ENCODE measurements around the gene MTA3. TPM values are rescaled to one million over a fixed set of nuclear protein-coding genes. Genes with fewer than 3 reads are reported as not detected.
A peak's percentile ranks its signal among the peaks of the same experiment; 100 is the strongest.

MTA3 gene
- total and polyA plus RNA-seq, 9 of the 15 experiments (the other 6 are each of a cell fraction or from before 2014, with no cell fraction given) = 12.4 to 39.6 (median 23.5) TPM

DNA sequence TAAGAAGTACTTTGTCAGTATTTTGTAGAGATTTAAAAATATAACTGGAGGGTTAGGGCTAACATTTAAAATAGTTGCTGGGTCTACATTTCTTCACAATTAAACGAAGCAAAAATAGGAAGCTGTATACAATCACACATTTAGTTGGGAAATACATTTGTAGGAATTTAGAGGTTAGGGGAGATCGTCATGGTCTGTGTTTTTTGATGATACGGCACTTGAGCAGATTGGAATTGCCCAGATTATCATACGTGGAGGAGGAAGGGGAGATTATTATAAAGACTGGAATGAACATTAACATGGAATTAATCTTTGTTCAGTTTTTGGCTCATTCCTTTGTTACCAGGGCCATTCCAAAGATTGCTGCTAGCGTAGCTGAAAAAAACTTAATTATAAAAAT, 84.6 kb downstream of the MTA3 start:
- Histone ChIP-seq H3K4me2 (ENCODE audit: insufficient read depth, low read length) (no peak overlapping the region), H3K36me3 (ENCODE audit: control insufficient read depth, insufficient read depth, low read length) (no peaks in the 10 kb centered on the region), H4K20me1 (replicated peaks; ENCODE audit: control insufficient read depth, insufficient read depth, low read length) (0 out of 2 replicates have a peak, but pooled peaks cover 3% of the 10 kb centered on the region), H3K9ac (ENCODE audit: insufficient read depth in 1 of 2, low read depth in 2 of 2, low read length in 2 of 2) (no peak overlapping the region), H3K79me2 (ENCODE audit: control insufficient read depth, insufficient read depth, low read length) (no peaks in the 10 kb centered on the region), H3K9me3 (replicated peaks; ENCODE audit: control insufficient read depth, insufficient read depth, low read depth, low read length) (no peaks in the 10 kb centered on the region), H3K27ac (ENCODE audit: extremely low read depth, low read depth, low read length) (no peak overlapping the region), H3K4me3 (no peak overlapping the region), H3K9me1 (ENCODE audit: control insufficient read depth, insufficient read depth, low read length) (no peaks in the 10 kb centered on the region), H2AFZ (ENCODE audit: low read depth, low read length) (no peak overlapping the region), H3K4me1 (replicated peaks in 1 of 2; ENCODE audit: control insufficient read depth in 2 of 2, insufficient read depth in 2 of 2, low read length in 2 of 2) (no peaks in the 10 kb centered on the region), H3K27me3 (ENCODE audit: control insufficient read depth in 2 of 2, insufficient read depth in 2 of 2, low read length in 2 of 2) (no peaks in the 10 kb centered on the region)
- TF ChIP-seq ZNF316 (IDR thresholded peaks at IDR 0.05) = peak; percentile 56
- TF ChIP-seq POLR2AphosphoS2 (IDR thresholded peaks at IDR 0.05; ENCODE audit: low read length) = no peak
- TF ChIP-seq, protein P1, sequence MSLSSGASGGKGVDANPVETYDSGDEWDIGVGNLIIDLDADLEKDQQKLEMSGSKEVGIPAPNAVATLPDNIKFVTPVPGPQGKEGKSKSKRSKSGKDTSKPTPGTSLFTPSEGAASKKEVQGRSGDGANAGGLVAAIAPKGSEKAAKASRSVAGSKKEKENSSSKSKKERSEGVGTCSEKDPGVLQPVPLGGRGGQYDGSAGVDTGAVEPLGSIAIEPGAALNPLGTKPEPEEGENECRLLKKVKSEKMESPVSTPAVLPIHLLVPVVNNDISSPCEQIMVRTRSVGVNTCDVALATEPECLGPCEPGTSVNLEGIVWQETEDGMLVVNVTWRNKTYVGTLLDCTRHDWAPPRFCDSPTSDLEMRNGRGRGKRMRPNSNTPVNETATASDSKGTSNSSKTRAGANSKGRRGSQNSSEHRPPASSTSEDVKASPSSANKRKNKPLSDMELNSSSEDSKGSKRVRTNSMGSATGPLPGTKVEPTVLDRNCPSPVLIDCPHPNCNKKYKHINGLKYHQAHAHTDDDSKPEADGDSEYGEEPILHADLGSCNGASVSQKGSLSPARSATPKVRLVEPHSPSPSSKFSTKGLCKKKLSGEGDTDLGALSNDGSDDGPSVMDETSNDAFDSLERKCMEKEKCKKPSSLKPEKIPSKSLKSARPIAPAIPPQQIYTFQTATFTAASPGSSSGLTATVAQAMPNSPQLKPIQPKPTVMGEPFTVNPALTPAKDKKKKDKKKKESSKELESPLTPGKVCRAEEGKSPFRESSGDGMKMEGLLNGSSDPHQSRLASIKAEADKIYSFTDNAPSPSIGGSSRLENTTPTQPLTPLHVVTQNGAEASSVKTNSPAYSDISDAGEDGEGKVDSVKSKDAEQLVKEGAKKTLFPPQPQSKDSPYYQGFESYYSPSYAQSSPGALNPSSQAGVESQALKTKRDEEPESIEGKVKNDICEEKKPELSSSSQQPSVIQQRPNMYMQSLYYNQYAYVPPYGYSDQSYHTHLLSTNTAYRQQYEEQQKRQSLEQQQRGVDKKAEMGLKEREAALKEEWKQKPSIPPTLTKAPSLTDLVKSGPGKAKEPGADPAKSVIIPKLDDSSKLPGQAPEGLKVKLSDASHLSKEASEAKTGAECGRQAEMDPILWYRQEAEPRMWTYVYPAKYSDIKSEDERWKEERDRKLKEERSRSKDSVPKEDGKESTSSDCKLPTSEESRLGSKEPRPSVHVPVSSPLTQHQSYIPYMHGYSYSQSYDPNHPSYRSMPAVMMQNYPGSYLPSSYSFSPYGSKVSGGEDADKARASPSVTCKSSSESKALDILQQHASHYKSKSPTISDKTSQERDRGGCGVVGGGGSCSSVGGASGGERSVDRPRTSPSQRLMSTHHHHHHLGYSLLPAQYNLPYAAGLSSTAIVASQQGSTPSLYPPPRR (CRISPR knock-in tag; IDR thresholded peaks at IDR 0.05; ENCODE audit: borderline replicate concordance) = no peak
- no peak for TF ChIP-seq NR2C2 (CRISPR knock-in tag; IDR thresholded peaks at IDR 0.05)
- no peak for TF ChIP-seq NR2C2 (tag; IDR thresholded peaks at IDR 0.05)
- TF ChIP-seq, protein P2, sequence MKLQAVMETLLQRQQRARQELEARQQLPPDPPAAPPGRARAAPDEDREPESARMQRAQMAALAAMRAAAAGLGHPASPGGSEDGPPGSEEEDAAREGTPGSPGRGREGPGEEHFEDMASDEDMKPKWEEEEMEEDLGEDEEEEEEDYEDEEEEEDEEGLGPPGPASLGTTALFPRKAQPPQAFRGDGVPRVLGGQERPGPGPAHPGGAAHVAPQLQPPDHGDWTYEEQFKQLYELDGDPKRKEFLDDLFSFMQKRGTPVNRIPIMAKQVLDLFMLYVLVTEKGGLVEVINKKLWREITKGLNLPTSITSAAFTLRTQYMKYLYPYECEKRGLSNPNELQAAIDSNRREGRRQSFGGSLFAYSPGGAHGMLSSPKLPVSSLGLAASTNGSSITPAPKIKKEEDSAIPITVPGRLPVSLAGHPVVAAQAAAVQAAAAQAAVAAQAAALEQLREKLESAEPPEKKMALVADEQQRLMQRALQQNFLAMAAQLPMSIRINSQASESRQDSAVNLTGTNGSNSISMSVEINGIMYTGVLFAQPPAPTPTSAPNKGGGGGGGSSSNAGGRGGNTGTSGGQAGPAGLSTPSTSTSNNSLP (IDR thresholded peaks at IDR 0.05; ENCODE audit: borderline replicate concordance, low read depth, low read length) = no peak
- TF ChIP-seq, protein P3, sequence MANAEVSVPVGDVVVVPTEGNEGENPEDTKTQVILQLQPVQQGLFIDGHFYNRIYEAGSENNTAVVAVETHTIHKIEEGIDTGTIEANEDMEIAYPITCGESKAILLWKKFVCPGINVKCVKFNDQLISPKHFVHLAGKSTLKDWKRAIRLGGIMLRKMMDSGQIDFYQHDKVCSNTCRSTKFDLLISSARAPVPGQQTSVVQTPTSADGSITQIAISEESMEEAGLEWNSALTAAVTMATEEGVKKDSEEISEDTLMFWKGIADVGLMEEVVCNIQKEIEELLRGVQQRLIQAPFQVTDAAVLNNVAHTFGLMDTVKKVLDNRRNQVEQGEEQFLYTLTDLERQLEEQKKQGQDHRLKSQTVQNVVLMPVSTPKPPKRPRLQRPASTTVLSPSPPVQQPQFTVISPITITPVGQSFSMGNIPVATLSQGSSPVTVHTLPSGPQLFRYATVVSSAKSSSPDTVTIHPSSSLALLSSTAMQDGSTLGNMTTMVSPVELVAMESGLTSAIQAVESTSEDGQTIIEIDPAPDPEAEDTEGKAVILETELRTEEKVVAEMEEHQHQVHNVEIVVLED (CRISPR knock-in tag; IDR thresholded peaks at IDR 0.05) = no peak
- TF ChIP-seq, protein P4, sequence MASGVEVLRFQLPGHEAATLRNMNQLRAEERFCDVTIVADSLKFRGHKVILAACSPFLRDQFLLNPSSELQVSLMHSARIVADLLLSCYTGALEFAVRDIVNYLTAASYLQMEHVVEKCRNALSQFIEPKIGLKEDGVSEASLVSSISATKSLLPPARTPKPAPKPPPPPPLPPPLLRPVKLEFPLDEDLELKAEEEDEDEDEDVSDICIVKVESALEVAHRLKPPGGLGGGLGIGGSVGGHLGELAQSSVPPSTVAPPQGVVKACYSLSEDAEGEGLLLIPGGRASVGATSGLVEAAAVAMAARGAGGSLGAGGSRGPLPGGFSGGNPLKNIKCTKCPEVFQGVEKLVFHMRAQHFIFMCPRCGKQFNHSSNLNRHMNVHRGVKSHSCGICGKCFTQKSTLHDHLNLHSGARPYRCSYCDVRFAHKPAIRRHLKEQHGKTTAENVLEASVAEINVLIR (CRISPR knock-in tag; IDR thresholded peaks at IDR 0.05) = no peak
- POLR2A ChIA-PET = no interaction called here
- CTCF ChIA-PET (ENCODE audit: low intra/inter-chr PET ratio) = no interaction called here
- BruUV-seq (replicated peaks) = no TSS peak
- in situ Hi-C loops (cut with MboI) = no loop called here
- 63% methylated on average over 5 of the region's 5 CpGs for WGBS (ENCODE audit: insufficient coverage, low coverage, missing lambda C conversion rate)
- ATAC-seq (no peak), FAIRE-seq (no peak), DNase-seq (ENCODE audit: extremely low read depth in 1 of 4, low spot score in 3 of 4) (no peak)
- intact Hi-C loops (cut with micrococcal nuclease) = no loop called here

Data from K562 (cell line).